Astrocyte (in vitro differentiated cells and primary cell): Measurements from ENCODE around the gene NBPF3.

ENCODE experiments used
- EZH2 ChIP-seq: IDR thresholded peaks from 2 replicates; pipeline ENCODE4 v1.6.1; 2012; ENCODE audit warnings: mild to moderate bottlenecking, low read length, inconsistent platforms; ENCODE audit not compliant: insufficient read depth
- TF ChIP-seq, protein P1 (sequence below): IDR thresholded peaks from 2 replicates; pipeline ENCODE4 v1.5.1; 2011; ENCODE audit warnings: low read depth, mild to moderate bottlenecking, inconsistent platforms, low read length, moderate library complexity; ENCODE audit not compliant: insufficient read depth

DNA sequence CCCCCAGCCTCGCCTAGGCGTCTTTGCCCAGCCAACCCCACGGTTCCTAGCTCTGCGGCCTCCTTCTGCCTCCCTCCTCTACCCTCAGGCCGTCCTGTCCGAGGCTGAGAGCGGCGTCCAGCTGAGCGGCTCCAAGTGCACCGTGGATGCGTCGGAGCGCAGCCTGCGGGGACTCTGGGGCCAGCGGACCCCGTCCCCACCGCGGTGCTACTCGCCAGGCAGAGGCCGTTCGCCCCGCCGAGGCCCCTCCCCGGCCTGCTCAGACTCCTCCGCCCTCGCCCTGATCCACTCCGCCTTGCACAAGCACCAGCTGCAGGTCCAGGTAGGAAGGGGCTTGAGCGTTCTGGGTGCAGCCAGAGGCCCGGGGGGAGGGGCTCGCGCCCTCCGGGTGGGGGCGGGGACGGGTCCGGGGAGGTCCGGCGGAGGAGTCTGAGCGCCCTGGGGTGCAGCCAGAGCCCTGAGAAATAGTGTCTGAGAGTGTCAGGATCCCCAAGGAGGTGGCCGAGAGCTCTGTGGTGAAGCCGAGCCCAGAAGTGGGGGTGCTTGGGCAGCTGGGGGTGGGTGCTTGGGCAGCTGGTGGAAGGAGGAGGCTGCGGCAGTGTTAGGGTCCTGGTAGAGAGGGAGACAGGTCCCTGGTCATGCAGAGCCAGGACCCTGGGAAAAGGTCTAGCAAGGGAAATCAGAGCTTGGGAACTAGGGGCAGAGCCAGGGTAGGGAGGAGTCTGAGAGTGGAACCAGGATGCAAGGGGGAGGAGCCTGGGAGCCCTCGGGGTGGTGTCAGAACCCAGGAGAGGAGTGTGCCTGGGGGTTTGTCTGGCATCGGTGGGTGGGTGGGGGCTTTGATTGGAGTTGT lies 3.2 kb upstream of the NBPF3 start:
- TF ChIP-seq, protein P1, sequence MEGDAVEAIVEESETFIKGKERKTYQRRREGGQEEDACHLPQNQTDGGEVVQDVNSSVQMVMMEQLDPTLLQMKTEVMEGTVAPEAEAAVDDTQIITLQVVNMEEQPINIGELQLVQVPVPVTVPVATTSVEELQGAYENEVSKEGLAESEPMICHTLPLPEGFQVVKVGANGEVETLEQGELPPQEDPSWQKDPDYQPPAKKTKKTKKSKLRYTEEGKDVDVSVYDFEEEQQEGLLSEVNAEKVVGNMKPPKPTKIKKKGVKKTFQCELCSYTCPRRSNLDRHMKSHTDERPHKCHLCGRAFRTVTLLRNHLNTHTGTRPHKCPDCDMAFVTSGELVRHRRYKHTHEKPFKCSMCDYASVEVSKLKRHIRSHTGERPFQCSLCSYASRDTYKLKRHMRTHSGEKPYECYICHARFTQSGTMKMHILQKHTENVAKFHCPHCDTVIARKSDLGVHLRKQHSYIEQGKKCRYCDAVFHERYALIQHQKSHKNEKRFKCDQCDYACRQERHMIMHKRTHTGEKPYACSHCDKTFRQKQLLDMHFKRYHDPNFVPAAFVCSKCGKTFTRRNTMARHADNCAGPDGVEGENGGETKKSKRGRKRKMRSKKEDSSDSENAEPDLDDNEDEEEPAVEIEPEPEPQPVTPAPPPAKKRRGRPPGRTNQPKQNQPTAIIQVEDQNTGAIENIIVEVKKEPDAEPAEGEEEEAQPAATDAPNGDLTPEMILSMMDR, result no peak
- no peak for TF ChIP-seq EZH2
